Ascending aorta (tissue), 2 donors: ENCODE results near the gene TMEM240. TPM values are rescaled to one million over a fixed set of nuclear protein-coding genes. Genes with fewer than 3 reads are reported as not detected.
A peak's percentile ranks its signal among the peaks of the same experiment; 100 is the strongest.

Experiments used
- DNase-seq, 2 donors: peaks; one replicate each; pipeline ENCODE4 v3.0.0-alpha.2; 2019; ENCODE audit warnings: low spot score in 2 of 2
- H3K27ac ChIP-seq, 2 donors: fragments of 200-600 bp; sonication (generic); one replicate each; pipeline ENCODE4 v1.5.1; 2016 to 2017; ENCODE audit warnings: mild to moderate bottlenecking in 1 of 2
- H3K27me3 ChIP-seq: fragments of 200-600 bp; sonication (generic); one replicate; pipeline ENCODE4 v1.5.1; 2017
- H3K36me3 ChIP-seq, 2 donors: fragments of 200-600 bp; sonication (generic); one replicate each; pipeline ENCODE4 v1.5.1; 2016
- H3K4me1 ChIP-seq, 2 donors: fragments of 200-600 bp; sonication (generic); one replicate each; pipeline ENCODE4 v1.5.1; 2016 to 2017; ENCODE audit warnings: mild to moderate bottlenecking in 1 of 2
- H3K4me3 ChIP-seq, 2 donors: fragments of 200-600 bp; sonication (generic); one replicate each; pipeline ENCODE4 v1.5.1; 2016 to 2017; ENCODE audit warnings: mild to moderate bottlenecking in 1 of 2
- H3K9me3 ChIP-seq, 2 donors: fragments of 200-600 bp; sonication (generic); one replicate each; pipeline ENCODE4 v1.5.1; 2016
- intact Hi-C: fragments of 100-400 bp; cut with DNase I; formaldehyde crosslinking; loops from one replicate; pipeline ENCODE4 v1.15.1; 2023
- total RNA-seq: library from RNA; depleted of rRNA; stranded (reverse); fragments of >200 nt; gene quantifications from one replicate; pipeline ENCODE4 v1.1.0, GENCODE V29; 2016
- TF ChIP-seq, protein P1 (sequence below), 3 experiments: fragments of 200-600 bp in 2 of 3; fragments of 450-650 bp in 1 of 3; sonication (generic) in 2 of 3; IDR thresholded peaks; one replicate each; pipeline ENCODE4 v1.5.1; 2016 to 2019; ENCODE audit warnings: antibody characterized with exemption in 3 of 3, mild to moderate bottlenecking in 1 of 3, moderate library complexity in 1 of 3

The TMEM240 gene
- total RNA-seq, 1 donor from 2014 or later: not detected

DNA sequence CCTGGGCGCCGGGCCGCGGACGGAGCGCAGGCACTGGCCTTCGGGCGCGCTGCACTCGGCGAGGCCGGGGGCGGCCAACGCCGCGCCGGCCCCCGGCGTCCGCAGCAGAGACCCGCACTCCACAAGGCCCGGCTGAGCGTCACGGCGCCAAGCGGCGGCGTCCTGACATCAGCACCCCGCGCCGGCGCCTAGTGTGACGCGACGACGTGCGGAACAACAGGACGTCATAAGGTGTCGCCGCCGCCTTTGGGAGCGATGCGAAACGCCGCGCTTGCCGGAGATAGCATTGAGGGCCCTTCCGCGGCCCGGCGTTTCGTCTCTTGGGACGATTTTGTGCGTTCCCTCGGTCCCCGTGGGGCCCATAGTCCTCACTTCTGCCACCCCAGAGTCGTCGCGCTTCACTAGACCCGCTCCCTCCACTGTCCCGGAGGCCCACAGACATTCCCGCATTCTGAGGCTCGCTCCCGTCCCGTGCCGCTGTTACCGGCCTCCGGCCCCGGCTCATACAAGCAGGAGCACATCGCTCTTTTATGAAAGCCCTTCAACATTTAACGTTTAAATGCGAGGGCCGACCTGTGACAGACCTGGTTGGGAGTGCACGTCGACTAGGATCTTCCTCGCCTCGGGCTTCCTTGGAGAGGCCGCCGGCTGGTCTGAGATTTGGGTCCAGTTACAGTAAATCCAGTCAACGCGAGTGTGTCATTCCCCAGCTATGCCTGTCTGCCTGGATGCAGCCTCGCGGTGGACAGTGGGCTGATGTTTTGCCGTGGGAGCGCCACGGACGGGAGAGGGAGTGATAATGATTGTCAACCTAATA is 34.5 kb upstream of the TMEM240 start, which contains the start of gene SSU72:
Gene SSU72 (minus strand): TSS at position 143 of the 817 bp plus-strand sequence. CDS start 306 bp downstream, outside the sequence.
- Histone ChIP-seq H3K27me3 (no peaks in the 10 kb centered on the region), H3K27ac (peak within 1 kb of the TSS; percentile 97 to 99), H3K9me3 (no peaks in the 10 kb centered on the region), H3K4me1 (peaks cover 8 to 13% of the 10 kb centered on the region in 2 donors), H3K36me3 (peaks cover 4 to 6% of the 10 kb centered on the region in 2 donors), H3K4me3 (peak within 1 kb of the TSS; percentile 97 to 99)
- TF ChIP-seq, protein P1, sequence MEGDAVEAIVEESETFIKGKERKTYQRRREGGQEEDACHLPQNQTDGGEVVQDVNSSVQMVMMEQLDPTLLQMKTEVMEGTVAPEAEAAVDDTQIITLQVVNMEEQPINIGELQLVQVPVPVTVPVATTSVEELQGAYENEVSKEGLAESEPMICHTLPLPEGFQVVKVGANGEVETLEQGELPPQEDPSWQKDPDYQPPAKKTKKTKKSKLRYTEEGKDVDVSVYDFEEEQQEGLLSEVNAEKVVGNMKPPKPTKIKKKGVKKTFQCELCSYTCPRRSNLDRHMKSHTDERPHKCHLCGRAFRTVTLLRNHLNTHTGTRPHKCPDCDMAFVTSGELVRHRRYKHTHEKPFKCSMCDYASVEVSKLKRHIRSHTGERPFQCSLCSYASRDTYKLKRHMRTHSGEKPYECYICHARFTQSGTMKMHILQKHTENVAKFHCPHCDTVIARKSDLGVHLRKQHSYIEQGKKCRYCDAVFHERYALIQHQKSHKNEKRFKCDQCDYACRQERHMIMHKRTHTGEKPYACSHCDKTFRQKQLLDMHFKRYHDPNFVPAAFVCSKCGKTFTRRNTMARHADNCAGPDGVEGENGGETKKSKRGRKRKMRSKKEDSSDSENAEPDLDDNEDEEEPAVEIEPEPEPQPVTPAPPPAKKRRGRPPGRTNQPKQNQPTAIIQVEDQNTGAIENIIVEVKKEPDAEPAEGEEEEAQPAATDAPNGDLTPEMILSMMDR (IDR thresholded peaks at IDR 0.05): peak in 1 of 3 experiments; percentile 7
- intact Hi-C loops: loop anchor here (1.0 to 2.0 kb wide), 4 partner anchors 40 to 150 kb away; partner anchors contain the start of genes ATAD3A, ATAD3B, CDK11A and MIB2
- peak; percentile 53 to 95 for DNase-seq

DNA sequence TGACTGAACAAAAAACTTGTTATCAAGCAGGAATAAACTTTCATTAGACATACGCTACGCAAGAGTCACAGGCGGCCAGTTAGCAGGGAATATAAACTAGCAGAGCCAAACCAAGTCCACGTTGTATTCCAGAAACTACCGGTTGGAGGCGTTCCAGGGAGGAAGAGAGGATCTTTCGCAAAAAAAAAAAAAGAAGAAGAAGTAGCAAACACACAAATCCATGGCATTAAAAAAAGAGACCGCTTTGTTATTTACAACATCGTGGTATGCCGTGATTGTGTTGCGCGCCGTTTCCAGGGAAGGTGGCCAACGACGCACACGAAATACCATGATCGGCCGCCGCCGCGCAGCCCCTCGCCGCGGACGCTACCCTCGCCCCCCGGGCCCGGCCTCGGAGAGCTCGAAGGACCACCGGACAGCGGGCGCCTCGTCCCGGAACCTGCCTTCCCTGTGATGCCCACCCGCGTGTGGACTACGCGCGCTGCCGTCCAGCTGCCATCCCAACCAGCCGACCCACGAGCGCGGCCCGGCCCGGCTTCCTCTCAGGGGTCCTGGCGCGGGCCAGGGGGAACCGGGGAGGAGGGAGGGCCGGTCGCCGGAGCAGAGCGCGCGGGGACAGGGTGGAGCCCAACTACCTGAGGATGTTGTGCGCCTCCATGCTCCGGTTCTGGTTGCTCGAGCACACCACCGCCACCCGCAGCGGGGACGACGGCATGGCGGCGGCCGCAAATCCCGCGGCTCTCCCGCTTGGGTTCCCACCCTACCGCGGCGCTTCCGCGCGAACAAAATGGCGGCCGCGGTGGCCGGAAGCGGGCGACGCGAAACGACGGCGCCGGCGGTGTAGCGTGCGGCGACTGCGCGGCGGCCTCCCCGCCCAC is 33.7 kb upstream of the TMEM240 start:
- DNase-seq: peak in 1 of 2 donors; percentile 80
- Histone ChIP-seq H3K4me3 (peak overlapping the region; percentile 97 to 99), H3K4me1 (peaks cover 8 to 13% of the 10 kb centered on the region in 2 donors), H3K9me3 (no peaks in the 10 kb centered on the region), H3K27me3 (no peaks in the 10 kb centered on the region), H3K27ac (peak overlapping the region; percentile 97 to 99), H3K36me3 (peaks cover 4 to 6% of the 10 kb centered on the region in 2 donors)
- intact Hi-C loops: loop anchor here (1.0 to 2.0 kb wide), 4 partner anchors 41 to 151 kb away; partner anchors contain the start of genes ATAD3A, ATAD3B, CDK11A and MIB2
- TF ChIP-seq, protein P1 (IDR thresholded peaks at IDR 0.05): peak in 1 of 3 experiments; percentile 3

DNA sequence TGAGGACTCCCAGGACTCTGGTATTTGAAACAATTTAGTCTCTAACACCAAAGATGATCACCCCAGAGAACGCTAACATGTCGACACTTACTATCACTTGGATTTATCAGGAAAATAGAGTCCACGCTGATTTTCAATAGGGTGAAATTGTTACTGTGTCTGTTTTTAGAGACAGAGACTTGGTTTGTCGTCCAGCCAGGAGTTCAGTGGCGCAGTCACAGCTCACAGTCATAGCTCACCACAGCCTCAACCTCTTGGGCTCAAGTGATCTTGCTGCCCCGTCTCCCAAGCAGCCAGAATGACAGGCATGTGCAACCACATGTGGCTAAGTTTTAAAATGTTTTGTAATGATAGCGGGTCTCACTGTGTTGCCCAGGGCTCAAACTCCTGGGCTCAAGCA is 28.9 kb upstream of the TMEM240 start:
- intact Hi-C loops: no loop called here
- TF ChIP-seq, protein P1 (IDR thresholded peaks at IDR 0.05): no peak
- DNase-seq: no peak
- Histone ChIP-seq H3K9me3 (no peaks in the 10 kb centered on the region), H3K4me3 (no peak overlapping the region), H3K27me3 (no peaks in the 10 kb centered on the region), H3K36me3 (peaks cover 8 to 18% of the 10 kb centered on the region in 2 donors), H3K4me1 (peaks cover 5 to 8% of the 10 kb centered on the region in 2 donors), H3K27ac (no peak overlapping the region)

DNA sequence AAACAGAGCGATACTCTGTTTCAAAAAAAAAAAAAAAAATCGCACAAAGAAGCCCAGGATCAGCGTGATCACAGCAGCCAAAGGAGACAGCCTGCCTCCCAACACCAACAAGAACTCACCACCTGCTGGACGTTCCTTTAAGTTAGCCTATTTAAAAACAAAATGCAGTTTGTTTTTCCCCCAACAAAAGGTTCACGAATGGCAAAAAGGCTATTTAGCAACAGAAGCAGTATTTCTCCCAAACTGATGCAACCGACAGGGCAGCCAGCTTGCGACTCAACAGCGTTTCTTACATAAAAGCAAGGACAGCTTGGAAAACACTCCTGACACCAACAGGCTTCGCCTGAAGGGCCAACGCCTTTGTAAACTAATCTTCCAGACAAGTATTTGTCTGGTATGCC is 27.5 kb upstream of the TMEM240 start:
- Histone ChIP-seq H3K4me3 (no peak overlapping the region), H3K9me3 (no peaks in the 10 kb centered on the region), H3K36me3 (peaks cover 22 to 32% of the 10 kb centered on the region in 2 donors), H3K4me1 (peaks cover 0 to 3% of the 10 kb centered on the region in 2 donors), H3K27me3 (no peaks in the 10 kb centered on the region), H3K27ac (no peak overlapping the region)
- TF ChIP-seq, protein P1 (IDR thresholded peaks at IDR 0.05): no peak
- DNase-seq: no peak
- intact Hi-C loops: no loop called here

DNA sequence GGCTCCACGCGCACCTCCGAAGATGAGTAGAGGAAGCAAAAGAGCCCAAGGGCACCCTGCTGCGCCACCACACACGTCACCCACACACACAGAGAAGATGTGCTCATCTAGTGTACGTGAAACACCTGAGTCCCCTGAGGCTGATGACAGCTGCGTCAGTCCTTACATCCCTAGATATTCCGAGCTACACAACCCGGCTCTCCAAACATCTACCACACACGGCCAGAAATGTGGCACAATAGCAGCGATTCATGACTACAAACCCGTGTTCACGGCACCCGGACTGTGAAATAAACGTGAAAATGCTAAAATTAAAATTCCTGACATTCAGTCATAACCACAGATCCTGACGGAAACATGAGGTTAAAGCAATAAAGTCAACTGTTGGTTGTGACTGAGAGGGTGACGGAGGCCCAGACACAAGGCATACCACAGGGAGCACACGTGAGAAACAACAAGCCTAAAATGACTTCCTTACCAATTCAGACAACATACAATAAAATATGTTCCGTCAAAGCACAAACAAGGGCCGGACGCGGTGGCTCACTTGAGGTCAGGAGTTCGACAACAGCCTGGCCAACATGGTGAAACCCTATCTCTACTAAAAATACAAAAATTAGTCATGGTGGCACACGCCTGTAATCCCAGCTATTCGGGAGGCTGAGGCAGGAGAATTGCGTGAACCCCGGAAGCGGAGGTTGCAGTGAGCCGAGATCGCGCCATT is 26.9 kb upstream of the TMEM240 start:
- no peaks in the 10 kb centered on the region for H3K4me1 ChIP-seq
- intact Hi-C loops: no loop called here
- no peak overlapping the region for H3K27ac ChIP-seq
- TF ChIP-seq, protein P1 (IDR thresholded peaks at IDR 0.05): no peak
- no peaks in the 10 kb centered on the region for H3K27me3 ChIP-seq
- no peak overlapping the region for H3K4me3 ChIP-seq
- H3K9me3 ChIP-seq: no peaks in the 10 kb centered on the region
- H3K36me3 ChIP-seq: peaks cover 28 to 38% of the 10 kb centered on the region in 2 donors
- DNase-seq: no peak
